Hindlimb muscle (tissue), 1 donor: ENCODE results near the gene SLCO2A1. TPM values are rescaled to one million over a fixed set of nuclear protein-coding genes. Genes with fewer than 3 reads are reported as not detected.
"Not testable (repeated sequence)": the region's sequence is repeated elsewhere in the genome, so short reads cannot be mapped to it uniquely, and the experiment has no call there.

Experiments used
- DNase-seq: peaks from one replicate; pipeline ENCODE4 v3.0.0-alpha.2; 2013
- polyA plus RNA-seq: library from polyadenylated mRNA; unstranded; fragments of 120-200 nt; gene quantifications from one replicate; pipeline ENCODE4 v1.2.1, GENCODE V29; 2013; ENCODE audit not compliant: insufficient read length

The SLCO2A1 gene
- 1.4 TPM for polyA plus RNA-seq

- peak; percentile 34 for DNase-seq
These were observed at the start of gene SLCO2A1 for GRCh38 chr3:134029734-134030378. SLCO2A1 (minus strand) TSS chr3:134029925; CDS start chr3:134029802, 123 bp downstream.

DNA sequence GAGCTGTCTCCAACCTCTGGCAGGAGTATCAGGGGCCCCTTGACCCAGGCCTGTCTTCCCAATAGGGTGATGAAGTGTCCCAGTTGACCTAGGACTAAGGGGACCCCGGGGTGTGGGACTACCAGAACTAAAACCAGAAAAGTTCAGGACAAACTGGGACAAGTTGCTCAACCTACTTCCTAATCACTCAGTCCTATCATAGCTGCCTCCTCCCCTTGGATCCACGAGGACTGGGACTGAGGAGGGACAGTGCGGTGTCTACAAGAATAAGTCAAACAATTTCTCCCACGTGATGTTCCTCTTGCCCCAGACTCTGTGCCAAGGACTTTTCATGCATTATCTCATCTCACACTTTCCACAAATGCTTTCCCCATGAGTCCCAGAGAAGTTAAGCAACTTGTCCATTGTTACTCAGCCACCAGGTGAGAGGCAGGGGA, 49.4 kb upstream of the SLCO2A1 start:
- no peak for DNase-seq

- no peak for DNase-seq
These were observed 48.6 kb upstream of the SLCO2A1 start for GRCh38 chr3:134078169-134078831.

DNA sequence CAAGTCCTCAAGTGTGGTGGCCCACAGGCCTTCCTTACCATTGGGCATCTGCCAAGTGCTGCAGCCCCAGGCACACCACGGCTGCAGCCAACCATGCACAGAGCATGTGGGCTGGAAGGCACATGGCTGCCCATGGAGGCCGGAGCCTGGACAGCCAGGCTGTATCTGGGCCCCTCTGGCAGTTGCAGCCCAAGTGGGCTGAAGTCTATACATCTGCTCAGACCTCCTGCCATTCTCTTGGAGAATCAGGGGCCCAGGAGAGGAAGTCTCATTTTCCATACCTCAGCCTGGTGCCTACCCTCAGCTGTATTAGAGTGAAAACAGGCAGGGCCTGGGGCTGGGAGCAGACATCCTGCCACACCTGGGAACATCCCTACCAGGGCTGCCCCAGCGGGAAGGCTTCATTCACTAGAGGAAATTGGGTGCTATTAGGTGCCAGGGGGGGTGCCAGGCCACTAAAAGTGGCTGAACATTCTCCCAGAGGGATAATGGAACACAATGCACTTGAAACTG, 48.0 kb upstream of the SLCO2A1 start:
- DNase-seq = no peak

DNA sequence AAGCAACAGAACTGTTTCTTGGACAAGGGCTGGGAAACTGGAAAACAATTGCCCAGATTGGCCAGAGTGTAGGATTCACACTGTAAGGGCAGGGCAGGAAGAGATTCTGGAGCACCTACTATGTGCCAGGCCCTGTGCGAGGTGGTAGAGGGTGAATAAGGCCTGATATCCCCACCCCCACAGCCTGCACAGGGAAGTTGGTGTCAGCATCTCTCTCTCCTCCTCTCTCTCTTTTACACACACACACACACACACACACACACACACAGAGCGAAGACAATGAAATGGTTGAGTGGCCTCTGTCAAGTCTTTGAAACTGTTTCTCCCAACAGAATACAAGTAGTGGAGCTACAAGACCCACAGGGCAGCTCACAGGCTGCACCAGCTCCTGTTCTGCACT, 47.1 kb upstream of the SLCO2A1 start:
- DNase-seq = no peak

DNA sequence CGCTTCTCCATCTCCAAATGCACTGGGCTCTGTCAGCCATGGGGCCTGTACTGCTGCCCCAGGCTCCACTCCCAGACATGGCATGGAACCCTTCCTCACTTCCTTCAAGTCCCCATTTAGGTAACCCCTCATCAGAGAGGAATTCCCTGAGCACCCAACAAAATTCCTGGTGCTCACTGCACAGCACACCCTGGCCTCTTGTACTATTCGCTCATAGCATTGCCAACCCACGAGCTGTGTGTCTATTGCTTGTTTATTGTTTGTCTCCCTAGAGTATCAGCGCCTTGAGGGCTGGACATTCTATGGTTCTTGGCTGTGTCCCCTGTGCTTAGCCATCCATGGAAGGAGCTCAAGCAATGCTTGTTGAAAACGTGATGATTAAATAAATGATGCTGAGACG, 46.1 kb upstream of the SLCO2A1 start:
- DNase-seq = no peak

DNA sequence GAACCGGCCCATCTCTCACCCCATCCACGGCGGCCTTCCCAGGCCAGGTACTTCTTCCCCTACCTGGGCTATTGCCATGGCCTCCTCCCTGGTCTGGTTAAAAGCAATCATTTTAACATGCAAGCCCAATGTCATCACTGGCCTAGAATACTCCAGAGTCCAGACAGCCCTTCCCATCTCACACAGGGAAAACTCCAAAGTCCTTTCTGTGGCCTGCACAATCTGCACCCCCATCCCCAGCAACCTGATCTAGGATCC, 45.8 kb upstream of the SLCO2A1 start:
- no peak for DNase-seq

- DNase-seq = no peak
These were observed 45.3 kb upstream of the SLCO2A1 start for GRCh38 chr3:134074790-134075567.

DNA sequence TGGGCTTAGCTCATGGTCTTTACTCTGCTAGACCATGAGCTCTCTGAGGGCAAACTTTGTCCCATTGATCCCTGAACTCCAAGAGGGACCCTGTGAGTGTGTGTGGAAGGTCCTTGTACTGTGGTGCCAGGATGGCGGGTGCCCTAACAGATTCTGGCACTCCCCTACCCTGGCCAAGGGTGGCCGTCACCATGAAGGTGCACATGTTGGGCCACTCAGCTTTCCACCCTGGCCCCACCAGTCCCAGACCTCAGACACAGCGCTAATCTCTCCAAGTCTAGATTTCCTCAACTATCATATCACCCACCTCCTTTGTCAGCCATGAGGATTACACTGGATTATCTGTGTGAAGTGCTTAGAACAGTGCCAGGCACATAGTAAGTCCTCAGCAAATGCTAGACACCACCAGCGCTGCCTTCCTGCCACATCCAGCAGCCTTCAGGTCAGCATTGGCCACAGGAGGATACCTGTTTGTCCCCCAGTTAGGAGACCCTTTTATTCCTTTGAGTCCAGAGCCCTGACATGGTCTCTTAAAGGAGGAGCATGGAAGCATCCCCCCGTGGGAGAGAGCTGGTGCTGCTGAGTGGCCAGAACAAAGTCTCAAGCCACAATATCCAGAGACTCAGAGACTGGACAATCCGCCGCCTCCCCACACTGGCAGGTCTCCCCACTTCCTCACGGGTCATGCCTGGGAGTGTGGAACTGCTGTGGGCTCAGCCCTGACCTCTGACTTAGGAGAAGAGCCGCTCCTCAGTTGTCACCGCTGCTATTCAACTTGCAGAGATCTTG, 44.5 kb upstream of the SLCO2A1 start:
- DNase-seq = no peak

- DNase-seq = no peak
These were observed 43.8 kb upstream of the SLCO2A1 start for GRCh38 chr3:134073583-134073945.

GRCh38 chr3:134072881-134073582, 43.3 kb upstream of the SLCO2A1 start:
- no peak for DNase-seq

DNA sequence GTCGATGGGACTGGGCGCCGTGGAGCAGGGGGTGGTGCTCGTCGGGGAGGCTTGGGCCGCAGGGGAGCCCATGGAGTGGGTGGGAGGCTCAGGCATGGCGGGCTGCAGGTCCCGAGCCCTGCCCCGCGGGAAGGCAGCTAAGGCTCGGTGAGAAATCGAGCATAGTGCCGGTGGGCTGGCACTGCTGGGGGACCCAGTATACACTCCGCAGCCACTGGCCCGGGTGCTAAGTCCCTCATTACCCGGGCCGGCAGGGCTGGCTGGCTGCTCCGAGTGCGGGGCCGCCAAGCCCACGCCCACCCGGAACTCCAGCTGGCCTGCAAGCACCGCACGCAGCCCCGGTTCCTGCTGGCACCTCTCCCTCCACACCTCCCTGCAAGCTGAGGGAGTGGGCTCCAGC, 40.6 kb upstream of the SLCO2A1 start:
- DNase-seq = not testable (repeated sequence)

- no peak for DNase-seq
These were observed 38.7 kb upstream of the SLCO2A1 start for GRCh38 chr3:134068429-134068828.

- DNase-seq = no peak
These were observed 37.9 kb upstream of the SLCO2A1 start for GRCh38 chr3:134067531-134068161.

GRCh38 chr3:134066651-134067530, 37.2 kb upstream of the SLCO2A1 start:
- DNase-seq = no peak

GRCh38 chr3:134066158-134066541, 36.4 kb upstream of the SLCO2A1 start:
- DNase-seq = no peak

- DNase-seq = no peak
These were observed 35.8 kb upstream of the SLCO2A1 start for GRCh38 chr3:134065252-134066157.

- DNase-seq = no peak
These were observed 34.4 kb upstream of the SLCO2A1 start for GRCh38 chr3:134064081-134064480.

DNA sequence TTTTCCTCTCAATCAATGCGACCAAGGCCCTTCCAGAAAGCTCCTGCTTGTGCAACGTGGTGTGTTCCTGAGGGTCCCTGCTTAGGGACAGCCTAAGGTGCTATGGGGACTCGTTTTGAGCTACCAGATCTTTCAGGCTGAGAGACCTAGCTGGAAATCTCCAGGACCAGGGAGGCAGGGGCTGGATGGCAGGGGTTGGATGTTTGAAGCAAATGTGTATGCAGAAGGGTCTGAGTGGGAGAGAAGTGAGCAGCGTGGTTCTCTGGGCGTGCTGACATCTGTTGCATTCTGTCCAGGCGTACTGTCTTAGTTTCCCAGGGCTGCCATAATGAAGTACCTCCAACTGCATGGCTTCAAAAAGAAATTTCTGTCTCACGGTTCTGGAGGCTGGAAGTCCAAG, 31.7 kb upstream of the SLCO2A1 start:
- DNase-seq = no peak
